Measurements from ENCODE around the gene FAM210A.

- no peak for TF ChIP-seq CTCF (conservative IDR thresholded peaks at IDR 0.05; ENCODE audit: low read length)
- TF ChIP-seq EZH2phosphoT487 (IDR thresholded peaks at IDR 0.05; ENCODE audit: borderline replicate concordance, low read depth, low read length) = no peak
These were observed 111.6 kb downstream of the FAM210A start for GRCh38 chr18:13614641-13615288.
